GM21717 (cell line): ENCODE measurements around the gene ZNF441.
A peak's percentile ranks its signal among the peaks of the same experiment; 100 is the strongest.
"Not testable (repeated sequence)": the region's sequence is repeated elsewhere in the genome, so short reads cannot be mapped to it uniquely, and the experiment has no call there.

Experiments used
- ATAC-seq: cut with Tn5 transposase; IDR thresholded peaks from one replicate; pipeline ENCODE4 v1.9.1; 2021; ENCODE audit warnings: mild to moderate bottlenecking, moderate library complexity; ENCODE audit not compliant: unreplicated experiment

Gene ZNF441

GRCh38 chr19:11766597-11767591, at the start of gene ZNF441:
Gene ZNF441, plus strand, starts transcription at chr19:11767000. Its CDS starts 194 bp downstream, at chr19:11767194.
- peak; percentile 83 for ATAC-seq

- no peak for ATAC-seq
These were observed 45.1 kb upstream of the ZNF441 start for GRCh38 chr19:11721681-11722080.

GRCh38 chr19:11722414-11722813, 44.4 kb upstream of the ZNF441 start:
- no peak for ATAC-seq

GRCh38 chr19:11729586-11729985, 37.2 kb upstream of the ZNF441 start:
- ATAC-seq: no peak

DNA sequence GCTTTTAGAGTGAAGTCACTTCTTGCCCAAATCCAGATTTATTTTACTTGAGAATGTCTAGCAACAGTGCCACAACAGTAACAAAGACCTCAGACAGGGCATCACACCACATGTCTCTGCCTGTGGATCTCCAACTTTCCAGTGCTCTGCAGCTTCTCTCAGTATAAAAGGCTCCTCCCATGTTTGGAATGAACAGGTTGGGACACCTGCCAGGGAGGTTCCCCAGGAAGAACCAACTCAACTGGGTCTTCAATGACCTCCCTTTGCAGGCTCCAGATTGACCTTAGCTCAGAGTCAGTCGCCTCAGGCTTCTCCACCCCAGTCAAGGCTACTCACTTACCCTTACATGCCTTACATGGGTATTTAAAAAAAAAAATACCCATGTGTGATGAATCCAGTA, 31.4 kb upstream of the ZNF441 start:
- no peak for ATAC-seq

DNA sequence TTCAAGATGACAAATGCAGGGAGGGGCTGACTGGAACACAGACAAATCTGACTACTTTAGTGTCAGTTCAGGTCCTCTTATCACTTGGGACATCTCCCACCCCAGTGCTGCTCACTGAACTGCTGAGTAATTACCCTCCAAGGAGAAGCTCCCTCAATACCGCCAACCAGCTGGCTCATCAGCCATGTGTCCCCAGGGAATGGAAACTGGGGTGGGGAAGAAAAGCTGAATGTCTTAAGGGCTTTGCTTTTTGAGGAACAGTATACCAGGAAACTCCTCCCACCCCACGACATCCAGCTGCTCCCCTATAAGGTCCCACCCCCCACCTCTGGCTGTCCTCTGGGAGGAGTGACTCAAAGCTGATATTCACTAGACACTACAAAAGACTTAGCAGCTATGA, 30.1 kb upstream of the ZNF441 start:
- no peak for ATAC-seq

- ATAC-seq: peak; percentile 39
These were observed 28.6 kb upstream of the ZNF441 start for GRCh38 chr19:11737964-11738745.

DNA sequence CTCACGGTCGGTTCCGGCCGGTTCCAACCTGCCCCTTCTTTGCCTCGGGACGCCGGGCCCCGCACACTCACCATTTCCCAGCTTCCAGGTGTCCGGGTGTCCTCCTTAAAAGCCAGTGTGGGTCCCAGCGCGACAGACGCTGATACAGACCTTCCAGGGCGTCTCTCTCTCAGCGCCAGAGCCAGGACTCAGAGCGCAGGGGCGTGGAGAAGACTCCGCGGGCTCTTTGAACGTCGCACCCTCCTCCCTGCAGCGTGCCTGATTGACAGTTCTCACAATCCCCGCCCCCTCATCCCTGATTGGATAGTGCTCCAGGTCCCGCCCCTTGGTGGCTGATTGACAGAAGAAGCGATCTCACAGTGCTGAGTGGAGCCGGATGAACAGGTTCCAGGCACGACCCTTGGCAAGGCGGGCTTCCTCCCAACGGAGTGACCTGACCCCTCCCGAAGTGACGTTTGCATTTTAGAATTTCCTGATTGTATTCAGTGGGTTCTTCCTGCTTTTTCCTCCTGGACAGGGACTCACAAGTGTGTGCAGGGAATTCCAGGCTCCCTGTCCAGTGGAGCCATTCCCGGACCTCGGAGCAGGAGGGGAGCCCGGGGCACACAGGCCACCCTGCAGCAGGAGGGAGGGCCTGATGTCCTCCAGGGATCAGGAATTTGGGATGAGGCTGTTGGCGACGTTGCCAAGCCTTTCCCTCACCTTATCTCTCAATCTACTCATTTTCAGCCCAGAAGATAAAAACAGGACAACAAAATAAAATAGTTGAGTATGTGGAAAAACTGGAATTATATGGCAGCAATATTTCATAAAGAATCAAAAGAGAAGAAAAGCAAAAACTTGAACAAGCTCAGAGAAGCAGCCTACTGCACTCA, 27.8 kb upstream of the ZNF441 start, which contains the start of gene ZNF823:
TSS of gene ZNF823 (minus strand) at position 201 of the 875 bp plus-strand sequence. CDS start at position 74, 127 bp downstream.
- peak; percentile 91 for ATAC-seq

DNA sequence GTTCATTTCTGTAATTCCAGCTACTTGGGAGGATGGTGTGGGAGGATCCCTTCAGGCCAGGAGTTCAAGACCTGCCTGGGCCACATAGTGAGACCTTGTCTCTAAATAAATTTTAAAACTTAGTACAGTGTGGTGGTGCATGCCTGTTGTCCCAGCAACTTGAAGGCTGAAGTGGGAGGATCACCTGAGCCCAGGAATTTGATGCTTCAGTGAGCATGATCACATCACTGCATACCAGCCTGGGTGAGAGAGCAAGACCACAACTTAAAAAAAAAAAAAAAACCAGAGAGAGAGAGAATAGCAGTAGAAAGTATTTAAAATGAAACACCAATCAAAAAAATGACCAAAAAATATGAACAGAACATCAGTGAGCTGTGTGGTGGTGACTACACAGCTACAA, 20.9 kb upstream of the ZNF441 start:
- ATAC-seq: no peak

- ATAC-seq: no peak
These were observed 19.5 kb upstream of the ZNF441 start for GRCh38 chr19:11747277-11747676.

- ATAC-seq: no peak
These were observed 17.0 kb upstream of the ZNF441 start for GRCh38 chr19:11749751-11750150.

- no peak for ATAC-seq
These were observed 14.5 kb upstream of the ZNF441 start for GRCh38 chr19:11752244-11752736.

- no peak for ATAC-seq
These were observed 12.1 kb upstream of the ZNF441 start for GRCh38 chr19:11754663-11755062.

DNA sequence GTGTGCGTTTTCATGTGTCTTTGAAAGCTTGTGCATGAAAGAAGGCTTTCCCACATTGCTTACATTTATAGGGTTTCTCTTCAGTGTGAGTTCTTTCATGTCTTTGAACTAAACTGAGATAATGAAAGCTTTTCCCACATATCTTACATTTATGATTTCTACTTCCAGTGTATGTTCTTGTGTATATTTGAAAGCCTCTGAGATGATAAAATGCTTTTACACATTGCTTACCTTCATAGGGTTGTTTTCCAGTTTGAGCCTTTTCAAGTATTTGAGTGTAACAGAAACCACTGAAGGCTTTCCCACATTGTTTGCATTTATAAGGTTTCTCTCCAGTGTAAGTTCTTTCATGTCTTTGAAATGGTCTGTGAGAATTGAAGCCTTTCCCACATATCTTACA, 9.8 kb upstream of the ZNF441 start:
- ATAC-seq: no peak

DNA sequence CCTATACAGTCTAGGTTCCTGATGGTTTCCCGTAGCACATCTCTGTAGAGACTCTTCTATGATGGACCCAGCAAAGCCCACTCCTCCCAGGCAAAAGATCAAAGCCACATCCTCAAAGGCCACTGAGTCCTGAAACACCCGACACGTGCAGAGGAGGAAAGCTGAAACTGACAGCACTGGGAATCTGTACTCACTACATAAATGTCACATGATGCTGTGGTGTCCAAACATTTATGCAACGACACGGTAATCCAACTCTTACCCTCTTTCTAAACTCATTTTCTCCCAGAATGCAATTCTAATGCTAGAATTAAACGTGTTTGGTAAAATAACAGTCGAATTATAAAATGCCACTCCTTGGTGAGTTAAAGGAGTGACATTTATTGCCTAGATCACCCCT, 7.0 kb upstream of the ZNF441 start:
- ATAC-seq: no peak

- ATAC-seq: no peak
These were observed 3.7 kb upstream of the ZNF441 start for GRCh38 chr19:11763117-11763516.

DNA sequence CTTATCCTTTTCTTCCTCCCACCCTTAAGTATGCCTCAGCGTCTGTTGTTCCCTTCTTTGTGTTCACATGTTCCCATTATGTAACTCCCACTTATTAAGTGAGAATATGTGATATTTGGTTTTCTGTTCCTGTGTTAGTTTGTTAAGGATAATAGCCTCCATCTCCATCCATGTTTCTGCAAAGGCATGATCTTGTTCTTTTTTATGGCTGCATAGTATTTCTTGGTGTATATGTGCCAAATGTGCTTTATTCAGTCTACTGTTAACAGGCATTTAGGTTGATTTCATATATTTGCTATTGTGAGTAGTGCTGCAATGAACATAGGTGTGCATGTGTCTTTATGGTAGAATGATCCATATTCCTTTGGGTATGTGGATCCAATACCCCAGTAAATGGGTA, 3.2 kb upstream of the ZNF441 start:
- no peak for ATAC-seq

DNA sequence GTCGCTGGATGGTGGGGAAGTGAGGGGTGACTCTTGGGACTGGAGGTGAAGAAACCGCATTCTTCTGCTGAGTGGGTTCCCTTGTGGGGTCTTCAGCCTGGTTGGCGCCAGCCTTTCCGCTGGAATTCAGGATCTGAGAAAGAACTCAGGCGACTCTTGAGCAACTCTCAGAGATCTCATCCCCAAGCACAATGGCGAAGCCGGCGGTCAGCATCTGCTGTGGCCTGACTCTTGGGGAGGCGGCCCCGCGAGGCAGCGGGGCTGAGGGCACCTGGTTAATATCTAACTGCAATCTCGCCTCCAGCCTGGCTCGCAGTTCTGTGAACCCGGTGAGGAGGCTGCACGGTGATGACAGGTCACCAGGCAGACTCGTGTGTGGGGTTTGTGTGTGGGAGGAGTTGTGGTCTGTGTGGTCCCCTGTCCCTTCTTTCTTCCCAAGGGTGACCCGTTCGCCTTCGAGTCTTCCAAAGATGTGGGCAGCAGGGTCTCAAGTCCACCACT, 883 bp downstream of the ZNF441 start:
- peak; percentile 27 for ATAC-seq

DNA sequence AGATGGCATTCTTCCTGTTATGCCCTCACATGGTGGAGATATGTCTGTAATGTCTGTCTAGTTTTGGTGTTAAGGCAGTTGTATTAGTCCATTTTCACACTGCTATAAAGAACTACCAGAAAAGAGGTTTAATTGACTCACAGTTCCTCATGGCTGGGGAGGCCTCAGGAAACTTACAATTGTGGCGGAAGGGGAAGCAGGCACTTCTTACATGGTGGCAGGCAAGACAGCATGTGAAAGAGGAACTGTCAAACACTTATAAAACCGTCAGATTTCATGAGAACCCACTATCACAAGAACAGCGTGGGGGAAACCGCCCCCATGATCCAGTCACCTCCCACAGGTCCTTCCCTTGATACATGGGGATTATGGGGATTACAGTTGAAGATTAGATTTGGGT, 3.2 kb downstream of the ZNF441 start:
- ATAC-seq: no peak

DNA sequence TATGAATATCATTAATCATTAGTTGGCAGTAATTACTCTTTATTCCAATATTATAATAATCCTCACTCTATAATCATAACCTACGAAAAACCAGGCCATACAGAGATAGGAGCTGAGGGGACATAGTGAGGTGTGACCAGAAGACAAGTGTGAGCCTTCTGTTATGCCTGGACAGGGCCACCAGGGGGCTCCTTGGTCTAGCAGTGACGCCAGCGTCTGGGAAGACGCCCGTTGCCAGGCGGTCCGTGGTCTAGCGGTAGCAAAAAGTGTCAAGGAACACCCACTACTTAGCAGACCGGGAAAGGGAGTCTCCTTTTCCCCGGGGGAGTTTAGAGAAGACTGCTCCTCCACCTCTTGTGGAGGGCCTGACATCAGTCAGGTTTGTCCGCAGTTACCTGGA, 4.7 kb downstream of the ZNF441 start:
- not testable (repeated sequence) for ATAC-seq
